HG02970 (cell line): ENCODE measurements around the gene SPAM1.
"Not testable (repeated sequence)": the region's sequence is repeated elsewhere in the genome, so short reads cannot be mapped to it uniquely, and the experiment has no call there.

Source experiments
- ATAC-seq: cut with Tn5 transposase; IDR thresholded peaks from one replicate; pipeline ENCODE4 v1.9.1; 2021; ENCODE audit warnings: mild to moderate bottlenecking, moderate library complexity, moderate number of reproducible peaks; ENCODE audit not compliant: unreplicated experiment, low FRiP score

The SPAM1 gene, protein sequence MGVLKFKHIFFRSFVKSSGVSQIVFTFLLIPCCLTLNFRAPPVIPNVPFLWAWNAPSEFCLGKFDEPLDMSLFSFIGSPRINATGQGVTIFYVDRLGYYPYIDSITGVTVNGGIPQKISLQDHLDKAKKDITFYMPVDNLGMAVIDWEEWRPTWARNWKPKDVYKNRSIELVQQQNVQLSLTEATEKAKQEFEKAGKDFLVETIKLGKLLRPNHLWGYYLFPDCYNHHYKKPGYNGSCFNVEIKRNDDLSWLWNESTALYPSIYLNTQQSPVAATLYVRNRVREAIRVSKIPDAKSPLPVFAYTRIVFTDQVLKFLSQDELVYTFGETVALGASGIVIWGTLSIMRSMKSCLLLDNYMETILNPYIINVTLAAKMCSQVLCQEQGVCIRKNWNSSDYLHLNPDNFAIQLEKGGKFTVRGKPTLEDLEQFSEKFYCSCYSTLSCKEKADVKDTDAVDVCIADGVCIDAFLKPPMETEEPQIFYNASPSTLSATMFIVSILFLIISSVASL

DNA sequence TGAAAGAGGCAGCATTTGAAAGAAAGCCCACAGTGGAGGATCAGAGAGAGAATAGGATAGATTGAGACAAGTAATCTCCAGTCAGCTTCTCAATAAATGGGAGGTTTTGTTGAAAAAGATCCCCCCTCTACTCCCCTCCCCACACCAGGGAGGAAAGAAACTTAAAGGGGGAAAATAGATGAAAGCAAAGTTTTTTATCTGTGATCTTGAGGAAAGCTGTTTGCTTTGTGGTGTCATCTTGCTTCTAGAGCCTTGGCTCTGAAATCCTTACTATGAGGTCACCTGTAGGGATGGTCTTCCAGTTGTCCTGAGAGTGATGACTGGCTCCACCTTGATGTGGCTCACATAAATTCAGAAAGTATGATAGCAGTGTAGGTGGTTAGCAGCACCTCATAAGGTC is at the start of gene SPAM1:
Gene SPAM1 (plus strand): TSS at position 301 of the 400 bp plus-strand sequence. CDS start 28,330 bp downstream, outside the sequence.
- no peak for ATAC-seq

- no peak for ATAC-seq
These were observed 48.3 kb upstream of the SPAM1 start for GRCh38 chr7:123876557-123877256.

DNA sequence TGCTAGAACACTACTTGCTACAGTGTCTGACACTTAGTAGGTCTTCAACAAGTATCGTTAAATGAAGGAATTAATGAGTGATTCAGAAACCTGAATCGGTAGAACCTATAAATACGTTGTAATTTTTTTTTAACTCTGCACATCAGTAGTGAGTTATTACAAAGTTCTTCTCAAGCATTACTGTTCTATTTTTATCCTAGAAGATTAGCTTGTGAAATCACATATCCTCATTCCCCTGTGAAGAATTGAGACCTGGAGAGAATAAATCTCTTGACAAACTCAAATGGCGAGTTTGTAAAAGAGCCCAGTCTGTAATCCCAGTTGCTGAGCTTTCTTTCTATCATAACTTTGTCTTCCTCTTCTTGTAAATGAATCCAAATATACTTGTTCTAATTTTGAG is 45.4 kb upstream of the SPAM1 start:
- ATAC-seq, result no peak

DNA sequence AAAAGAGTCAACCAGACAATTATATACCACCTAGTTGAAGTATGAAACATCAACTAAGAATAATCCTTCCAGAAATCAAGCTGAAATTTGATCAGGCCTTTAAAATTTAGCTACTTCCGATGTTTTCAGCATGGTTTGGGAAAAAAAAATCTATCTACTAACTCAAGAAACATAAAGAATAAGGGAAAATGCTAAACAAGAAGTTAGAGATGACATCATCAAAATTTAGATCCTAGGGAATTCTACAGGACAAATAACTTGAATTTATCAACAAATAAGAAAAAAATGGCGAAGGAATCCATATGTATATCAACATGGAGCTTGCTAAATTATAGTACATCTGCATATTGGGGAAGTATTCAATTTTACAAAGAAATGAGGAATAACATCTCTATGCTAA is 43.7 kb upstream of the SPAM1 start:
- ATAC-seq, result no peak

DNA sequence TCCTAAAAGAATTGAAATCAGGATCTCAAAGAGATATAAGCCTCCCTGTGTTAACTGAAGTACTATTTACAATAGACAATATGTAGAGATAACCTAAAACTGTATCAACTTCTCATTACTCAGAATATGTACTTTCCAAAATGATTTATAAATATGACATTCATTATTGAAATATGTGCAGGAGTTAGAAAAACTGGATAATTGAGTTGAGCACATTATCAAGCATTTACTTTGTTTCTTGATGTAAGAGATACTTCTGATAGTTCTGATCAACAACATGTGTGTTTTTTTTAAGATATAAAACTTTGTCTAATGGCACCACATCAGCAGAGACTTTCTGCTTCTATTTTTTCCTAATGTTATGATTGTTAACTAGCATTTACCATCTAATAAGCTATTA is 41.9 kb upstream of the SPAM1 start:
- no peak for ATAC-seq

- ATAC-seq, result no peak
These were observed 36.8 kb upstream of the SPAM1 start for GRCh38 chr7:123888192-123888591.

DNA sequence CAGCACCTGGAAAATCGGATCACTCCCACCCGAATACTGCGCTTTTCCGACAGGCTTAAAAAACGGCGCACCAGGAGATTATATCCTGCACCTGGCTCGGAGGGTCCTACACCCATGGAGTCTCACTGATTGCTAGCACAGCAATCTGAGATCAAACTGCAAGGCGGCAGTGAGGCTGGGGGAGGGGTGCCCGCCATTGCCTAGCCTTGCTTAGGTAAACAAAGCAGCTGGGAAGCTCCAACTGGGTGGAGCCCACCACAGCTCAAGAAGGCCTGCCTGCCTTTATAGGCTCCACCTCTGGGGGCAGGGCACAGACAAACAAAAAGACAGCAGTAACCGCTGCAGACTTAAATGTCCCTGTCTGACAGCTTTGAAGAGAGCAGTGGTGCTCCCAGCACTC is 30.3 kb upstream of the SPAM1 start:
- ATAC-seq, result not testable (repeated sequence)

GRCh38 chr7:123901101-123901500 is 23.9 kb upstream of the SPAM1 start:
- no peak for ATAC-seq

GRCh38 chr7:123905714-123906113 is 19.3 kb upstream of the SPAM1 start:
- no peak for ATAC-seq

DNA sequence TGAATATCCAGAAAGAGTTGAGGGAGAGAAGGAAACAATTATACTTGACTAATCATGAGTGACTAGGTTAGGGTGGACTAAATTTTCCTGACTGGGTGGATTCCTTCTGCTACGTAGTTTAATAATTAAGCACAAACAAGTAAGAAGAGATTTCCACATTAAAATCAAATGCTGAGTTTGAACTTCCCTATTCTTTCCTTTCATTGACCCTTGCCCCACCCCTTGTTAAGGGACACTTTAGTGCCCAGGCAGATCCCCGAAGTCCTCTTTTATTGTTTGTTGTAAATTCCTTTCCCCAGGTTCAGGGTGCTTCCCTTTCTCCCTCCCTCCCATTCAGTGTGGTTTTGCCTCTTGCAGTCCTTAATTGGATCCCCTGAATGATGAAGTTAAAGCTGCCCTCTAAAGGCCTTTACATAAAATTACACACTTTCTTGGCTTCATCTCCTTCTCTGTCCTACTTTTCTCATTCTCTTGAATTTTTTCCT is 8.8 kb upstream of the SPAM1 start:
- no peak for ATAC-seq

- no peak for ATAC-seq
These were observed 7.2 kb upstream of the SPAM1 start for GRCh38 chr7:123917878-123918277.

DNA sequence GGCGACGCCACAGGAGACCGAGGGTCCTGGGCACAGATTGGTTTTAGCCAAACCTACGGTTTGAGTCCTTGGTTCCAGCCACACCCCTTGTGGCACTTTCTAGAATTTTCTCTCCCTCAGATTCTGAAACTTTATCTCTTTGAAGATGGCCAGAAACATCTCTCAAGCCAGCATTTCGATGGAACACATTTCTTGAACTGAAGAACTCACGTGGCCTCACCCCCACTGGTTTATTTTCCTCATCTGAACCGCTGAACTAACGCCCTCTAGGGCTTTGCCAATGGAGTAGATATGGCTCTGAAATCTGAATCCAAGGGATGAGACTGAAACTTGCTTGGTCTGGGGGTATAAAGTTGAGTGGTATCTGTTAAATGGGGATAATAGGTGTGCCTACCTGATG is 6.7 kb upstream of the SPAM1 start:
- ATAC-seq, result no peak

DNA sequence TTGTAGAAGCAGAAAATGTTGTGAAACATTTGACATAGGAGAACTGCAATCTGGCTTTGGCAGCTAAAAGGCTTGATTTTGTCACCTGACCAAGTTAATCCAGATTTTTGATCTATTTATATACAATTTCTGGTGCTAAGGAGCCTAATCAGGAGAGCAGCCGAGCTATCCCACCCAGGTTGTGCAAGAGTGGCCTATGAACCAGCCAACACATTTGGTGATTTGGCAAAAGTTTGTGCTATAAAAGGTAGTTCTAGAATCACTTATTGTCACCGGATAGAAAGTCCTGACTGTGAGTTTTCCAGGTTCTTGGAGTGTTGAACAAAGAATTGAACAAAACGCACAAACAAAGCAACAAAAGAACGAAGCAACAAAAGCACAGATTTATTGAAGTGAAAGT is 1.4 kb upstream of the SPAM1 start:
- no peak for ATAC-seq

GRCh38 chr7:123929107-123929506 is 4.1 kb downstream of the SPAM1 start:
- ATAC-seq, result no peak

DNA sequence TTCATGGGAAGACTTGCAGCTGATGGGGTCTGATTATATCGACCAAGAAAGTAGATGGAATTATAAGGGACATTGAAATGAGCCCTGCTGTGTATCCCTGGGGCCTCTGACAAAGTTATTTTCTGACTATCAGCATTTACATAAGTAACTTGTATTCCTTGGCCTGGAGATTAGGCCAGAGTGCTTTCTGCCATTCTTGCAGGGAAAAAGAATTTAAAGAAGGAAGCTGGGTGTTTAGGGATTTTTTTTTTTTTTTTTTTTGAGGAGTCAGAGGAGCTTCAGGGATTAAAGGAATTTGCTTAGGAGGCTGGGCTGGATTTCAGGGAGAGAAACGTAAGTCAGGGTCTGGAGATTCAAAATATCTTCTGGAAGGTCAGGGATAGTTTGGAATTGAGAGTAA is 4.6 kb downstream of the SPAM1 start:
- ATAC-seq, result no peak

GRCh38 chr7:123935436-123936381 is 10.7 kb downstream of the SPAM1 start:
- ATAC-seq, result no peak

GRCh38 chr7:123936388-123936787 is 11.3 kb downstream of the SPAM1 start:
- ATAC-seq, result no peak

DNA sequence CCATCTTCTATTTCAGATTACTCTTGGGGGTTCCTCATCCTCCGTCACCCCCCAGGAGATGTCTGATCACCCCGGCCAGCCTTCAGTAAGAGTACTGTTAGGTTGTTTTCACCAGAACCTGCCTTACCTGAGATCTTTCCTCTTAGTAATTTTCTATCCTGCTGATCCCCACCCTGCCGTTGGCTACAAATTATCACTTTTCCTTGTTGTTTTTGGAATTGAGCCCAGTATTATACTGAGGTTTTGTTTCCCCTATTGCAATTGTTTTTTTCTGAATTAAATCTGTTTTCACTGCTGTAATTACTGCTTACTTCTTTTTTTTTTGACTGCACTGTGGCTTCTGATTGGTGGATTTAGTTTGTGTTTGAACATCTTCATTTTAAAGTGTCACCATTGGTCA is 14.7 kb downstream of the SPAM1 start:
- ATAC-seq, result no peak

- no peak for ATAC-seq
These were observed 16.5 kb downstream of the SPAM1 start for GRCh38 chr7:123941391-123942180.

GRCh38 chr7:123944395-123944794 is 19.4 kb downstream of the SPAM1 start:
- no peak for ATAC-seq
